GM13977 (cell line): Measurements from ENCODE around the gene COA6.
"Not testable (repeated sequence)": the region's sequence is repeated elsewhere in the genome, so short reads cannot be mapped to it uniquely, and the experiment has no call there.

Experiments used
- DNase-seq: peaks from one replicate; pipeline ENCODE4 v3.0.0; 2012; ENCODE audit warnings: low spot score
- in situ Hi-C: fragments of 300-500 bp; cut with MboI; formaldehyde crosslinking; loops from one replicate; pipeline ENCODE4 v1.12.0; 2022; ENCODE audit warnings: low sequenced_read_pairs, low pct_unique_long_range_greater_than_20kb, mixed read lengths, inconsistent platforms; ENCODE audit not compliant: unreplicated experiment
- TF ChIP-seq, protein P1 (sequence below): IDR thresholded peaks from 2 replicates; pipeline ENCODE4 v1.5.1; 2012; ENCODE audit warnings: mild to moderate bottlenecking, control low read depth; ENCODE audit not compliant: insufficient read depth; ENCODE audit errors: extremely low read depth, missing control alignments

Gene COA6

DNA sequence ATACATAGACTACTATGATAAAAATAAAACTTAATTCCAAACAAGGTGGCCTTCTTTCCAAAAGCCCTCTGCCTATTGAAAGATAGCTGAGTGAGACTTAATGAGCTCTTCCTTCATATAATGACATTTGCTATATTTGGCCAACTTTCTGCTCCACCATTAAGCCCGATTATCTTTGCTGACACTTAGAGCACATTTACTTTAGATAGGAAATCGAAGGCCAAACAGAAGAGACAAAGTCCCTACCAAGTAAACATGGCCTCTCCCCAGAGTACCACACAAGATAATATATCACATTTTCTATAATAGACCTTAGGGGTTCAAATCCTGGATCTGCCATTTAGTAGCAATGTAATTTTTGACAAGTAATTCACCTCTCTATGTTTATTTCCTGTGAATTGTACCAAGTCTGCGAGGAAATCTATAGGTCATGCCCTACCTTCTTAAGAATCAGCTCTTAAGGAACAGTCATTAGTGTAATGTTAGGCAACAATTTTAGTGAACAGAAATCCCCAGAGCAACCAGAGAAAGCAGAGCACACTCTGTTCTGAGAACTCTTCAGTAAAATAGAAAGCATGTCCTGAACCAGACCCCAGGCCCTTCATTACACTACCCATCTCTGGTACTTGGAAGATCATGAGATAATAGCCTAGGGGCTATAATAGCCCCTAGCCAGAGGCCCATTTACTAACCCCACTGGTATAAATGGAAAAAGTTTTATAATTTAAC lies 17.3 kb upstream of the COA6 start:
- no peak for DNase-seq
- TF ChIP-seq, protein P1, sequence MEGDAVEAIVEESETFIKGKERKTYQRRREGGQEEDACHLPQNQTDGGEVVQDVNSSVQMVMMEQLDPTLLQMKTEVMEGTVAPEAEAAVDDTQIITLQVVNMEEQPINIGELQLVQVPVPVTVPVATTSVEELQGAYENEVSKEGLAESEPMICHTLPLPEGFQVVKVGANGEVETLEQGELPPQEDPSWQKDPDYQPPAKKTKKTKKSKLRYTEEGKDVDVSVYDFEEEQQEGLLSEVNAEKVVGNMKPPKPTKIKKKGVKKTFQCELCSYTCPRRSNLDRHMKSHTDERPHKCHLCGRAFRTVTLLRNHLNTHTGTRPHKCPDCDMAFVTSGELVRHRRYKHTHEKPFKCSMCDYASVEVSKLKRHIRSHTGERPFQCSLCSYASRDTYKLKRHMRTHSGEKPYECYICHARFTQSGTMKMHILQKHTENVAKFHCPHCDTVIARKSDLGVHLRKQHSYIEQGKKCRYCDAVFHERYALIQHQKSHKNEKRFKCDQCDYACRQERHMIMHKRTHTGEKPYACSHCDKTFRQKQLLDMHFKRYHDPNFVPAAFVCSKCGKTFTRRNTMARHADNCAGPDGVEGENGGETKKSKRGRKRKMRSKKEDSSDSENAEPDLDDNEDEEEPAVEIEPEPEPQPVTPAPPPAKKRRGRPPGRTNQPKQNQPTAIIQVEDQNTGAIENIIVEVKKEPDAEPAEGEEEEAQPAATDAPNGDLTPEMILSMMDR = no peak
- in situ Hi-C loops = no loop called here

DNA sequence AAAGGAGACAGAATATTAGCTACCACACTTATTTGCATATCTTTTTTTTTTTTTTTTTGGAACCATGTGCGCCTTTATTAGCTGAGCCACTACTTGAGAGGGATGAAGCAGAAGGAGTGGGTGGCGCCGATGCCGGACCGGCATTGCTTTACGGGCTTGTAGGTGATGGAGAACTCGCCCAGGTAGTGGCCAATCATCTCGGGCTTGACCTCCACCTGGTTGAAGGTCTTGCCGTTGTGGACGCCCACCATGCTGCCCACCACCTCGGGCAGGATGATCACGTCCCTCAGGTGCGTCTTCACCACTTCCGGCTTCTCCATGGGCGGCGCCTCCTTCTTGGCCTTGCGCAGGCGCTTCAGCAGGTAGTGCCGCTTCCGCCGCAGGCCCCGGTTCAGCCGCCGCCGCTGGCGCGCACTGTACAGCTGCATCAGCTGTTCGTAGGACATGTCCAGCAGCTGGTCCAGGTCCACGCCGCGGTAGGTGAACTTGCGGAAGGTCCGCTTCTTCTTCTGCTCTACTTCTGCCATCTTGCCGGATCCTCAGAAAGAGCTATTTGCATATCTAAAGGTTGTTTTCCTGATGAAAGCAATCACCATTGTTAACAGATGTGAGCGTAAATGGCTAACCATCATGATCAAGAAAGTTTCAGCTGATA lies 16.5 kb upstream of the COA6 start:
- in situ Hi-C loops, DNase-seq: not testable (repeated sequence)

DNA sequence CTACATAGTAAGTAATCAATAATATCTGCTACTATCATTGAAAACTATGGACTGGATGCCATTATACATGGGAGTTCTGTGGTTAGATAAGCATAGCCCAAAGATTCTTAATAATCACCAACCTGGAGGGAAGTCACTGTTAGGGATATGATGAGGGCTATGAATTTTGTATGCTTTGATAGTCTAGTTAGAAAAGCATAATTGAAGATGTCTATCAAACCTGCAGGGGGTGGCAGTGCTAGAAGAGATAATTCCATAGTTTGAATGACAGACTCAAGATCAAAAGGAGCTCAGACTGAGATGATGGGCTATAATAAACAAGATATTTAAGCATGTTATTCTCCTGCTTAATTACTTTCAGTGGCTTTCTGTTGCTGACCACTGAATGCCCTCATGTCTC lies 15.4 kb upstream of the COA6 start:
- TF ChIP-seq, protein P1 = no peak
- no peak for DNase-seq
- in situ Hi-C loops = no loop called here

DNA sequence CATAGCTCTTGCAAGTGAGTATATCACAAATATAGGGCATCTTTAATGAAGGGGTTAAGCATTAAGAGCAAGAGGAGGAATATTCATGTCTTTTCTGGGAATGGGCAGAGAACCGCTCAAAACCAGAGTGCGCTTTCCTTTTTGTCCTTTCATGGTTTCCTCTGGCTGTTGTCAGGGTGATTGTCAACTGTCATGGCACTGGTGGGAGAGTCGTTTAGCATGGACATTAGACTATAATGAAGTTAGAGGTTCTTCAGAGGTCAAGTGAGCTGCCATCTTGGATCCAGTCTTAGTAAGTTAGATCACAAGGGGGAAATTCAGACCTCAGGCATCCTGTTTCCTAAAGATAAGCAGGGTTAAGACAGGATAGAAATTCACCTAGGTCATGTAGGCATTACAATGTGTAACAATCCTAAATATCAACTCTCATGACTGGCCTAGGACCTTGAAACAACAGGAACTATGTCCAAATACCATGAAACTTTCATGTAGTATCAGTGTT lies 12.1 kb upstream of the COA6 start:
- TF ChIP-seq, protein P1 = no peak
- no peak for DNase-seq
- in situ Hi-C loops = no loop called here

DNA sequence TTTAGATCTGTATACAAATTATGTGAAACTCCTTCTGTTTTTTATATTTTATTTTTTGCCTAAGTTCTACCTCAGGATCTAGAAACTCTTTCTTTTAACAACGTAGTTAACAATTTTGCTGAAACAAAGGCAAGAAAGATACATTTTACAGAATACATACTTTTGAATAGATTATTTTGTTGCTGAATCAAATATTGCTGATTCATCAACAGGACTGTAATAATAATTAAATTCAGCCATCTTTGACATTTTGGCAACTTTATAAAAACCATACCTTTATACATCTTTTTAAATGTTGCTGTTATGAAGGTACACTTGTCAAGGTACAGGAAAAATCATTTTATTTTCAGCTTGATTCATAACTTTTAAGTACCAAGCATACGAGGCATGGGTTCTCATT lies 10.7 kb upstream of the COA6 start:
- TF ChIP-seq, protein P1 = no peak
- in situ Hi-C loops = no loop called here
- DNase-seq = no peak

DNA sequence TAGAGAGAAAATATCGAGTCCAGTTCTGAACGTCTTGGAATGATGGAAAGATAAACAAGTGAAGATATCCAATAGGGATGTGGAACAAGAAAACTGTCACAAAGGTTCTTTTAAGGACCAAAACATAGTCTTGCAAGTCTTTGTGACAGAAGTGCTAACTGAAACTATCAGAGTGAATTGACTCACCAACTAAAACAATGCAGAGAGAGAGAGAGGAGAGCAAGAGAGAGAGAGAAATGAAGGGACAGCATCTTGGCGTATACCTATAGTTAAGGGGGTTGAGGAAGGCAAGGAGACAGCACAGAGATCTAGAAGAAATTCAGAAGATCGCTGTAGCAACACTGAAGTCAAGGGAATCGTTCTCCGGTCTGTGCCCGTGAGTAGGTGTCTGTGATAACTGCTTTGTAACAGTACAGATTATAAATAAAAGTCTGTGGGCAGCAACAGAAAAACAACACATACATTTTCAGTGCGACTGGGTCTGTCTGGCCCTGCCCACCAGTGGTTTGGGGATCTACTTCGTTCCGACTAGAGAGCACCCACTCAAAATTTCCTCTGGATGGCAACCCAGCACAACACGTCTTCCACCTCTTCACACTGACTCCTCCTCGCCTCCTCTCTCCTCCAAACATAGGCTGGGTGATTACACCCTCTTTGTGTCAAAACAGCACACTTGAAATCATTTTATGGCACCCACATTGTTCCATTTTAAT lies 4.8 kb upstream of the COA6 start:
- TF ChIP-seq, protein P1 = no peak
- in situ Hi-C loops = no loop called here
- no peak for DNase-seq

DNA sequence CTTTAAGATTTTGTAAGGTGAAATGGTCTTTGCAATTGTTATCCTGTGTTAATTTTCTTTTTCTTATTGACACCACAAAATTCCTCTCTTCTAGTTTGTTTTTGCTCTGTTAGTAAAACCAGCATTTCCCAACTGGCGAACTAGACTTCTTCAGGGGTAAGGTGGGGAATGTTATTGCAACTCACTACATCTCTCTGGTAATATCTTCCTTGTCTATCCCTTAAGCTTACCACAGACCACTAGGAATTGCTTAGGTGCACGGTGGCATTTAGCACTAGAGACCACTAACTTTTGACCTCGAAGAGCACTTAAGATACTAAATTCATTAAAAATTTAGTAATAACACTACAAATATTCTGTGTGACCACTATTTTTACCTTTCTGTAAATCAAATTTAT lies 4.2 kb upstream of the COA6 start:
- DNase-seq = no peak
- TF ChIP-seq, protein P1 = no peak
- in situ Hi-C loops = no loop called here
